Neural cell (in vitro differentiated cells): ENCODE measurements around the gene FGD4. TPM values are rescaled to one million over a fixed set of nuclear protein-coding genes. Genes with fewer than 3 reads are reported as not detected.

Experiments
- H2AFZ ChIP-seq: fragments of 200-600, 300-800 bp; sonication (generic), shearing (Covaris generic); 2 replicates; pipeline ENCODE4 v1.6.0; 2014; ENCODE audit warnings: low read depth, mild to moderate bottlenecking, antibody characterized with exemption, low read length, moderate library complexity
- H3F3A ChIP-seq: fragments of 200-600 bp; shearing (Covaris generic); 2 replicates; pipeline ENCODE4 v1.6.1; 2016; ENCODE audit warnings: mild to moderate bottlenecking, moderate library complexity, mixed read lengths, antibody characterized with exemption, low read length; ENCODE audit not compliant: insufficient read depth, poor library complexity, severe bottlenecking
- H3K27ac ChIP-seq: fragments of 200-600, 300-800 bp; sonication (generic), shearing (Covaris generic); 2 replicates; pipeline ENCODE4 v1.5.1; 2014; ENCODE audit warnings: mild to moderate bottlenecking, low read length, moderate library complexity
- H3K27me3 ChIP-seq: fragments of 300-800, 200-600 bp; sonication (generic), shearing (Covaris generic); 2 replicates; pipeline ENCODE4 v1.6.0; 2014; ENCODE audit warnings: mild to moderate bottlenecking, low read depth, low read length, moderate library complexity; ENCODE audit not compliant: insufficient read depth
- H3K36me3 ChIP-seq: fragments of 300-800, 200-600 bp; sonication (generic), shearing (Covaris generic); 2 replicates; pipeline ENCODE4 v1.5.1; 2014; ENCODE audit warnings: mild to moderate bottlenecking, antibody characterized with exemption, low read length, moderate library complexity; ENCODE audit not compliant: insufficient read depth
- H3K4me2 ChIP-seq: fragments of 300-800, 200-600 bp; sonication (generic), shearing (Covaris generic); 2 replicates; pipeline ENCODE4 v1.6.0; 2014; ENCODE audit warnings: mild to moderate bottlenecking, low read length
- H3K4me3 ChIP-seq: fragments of 300-800, 200-600 bp; sonication (generic), shearing (Covaris generic); 2 replicates; pipeline ENCODE4 v1.5.1; 2014; ENCODE audit warnings: mild to moderate bottlenecking, low read length, moderate library complexity
- H3K79me2 ChIP-seq: fragments of 200-600 bp; shearing (Covaris generic); replicated peaks from 2 replicates; pipeline ENCODE4 v1.6.0; 2014; ENCODE audit warnings: mild to moderate bottlenecking, low read length, moderate library complexity; ENCODE audit not compliant: insufficient read depth
- H3K9ac ChIP-seq: fragments of 300-800, 200-600 bp; sonication (generic), shearing (Covaris generic); 2 replicates; pipeline ENCODE4 v1.6.1; 2016; ENCODE audit warnings: mild to moderate bottlenecking, low read length, mixed read lengths
- H3K9me2 ChIP-seq: fragments of 200-600 bp; shearing (Covaris generic); 2 replicates; pipeline ENCODE4 v1.6.1; 2016; ENCODE audit warnings: mild to moderate bottlenecking, low read length, mixed read lengths; ENCODE audit not compliant: insufficient read depth
- H3K9me3 ChIP-seq: fragments of 200-600, 300-800 bp; sonication (generic), shearing (Covaris generic); 2 replicates; pipeline ENCODE4 v1.6.1; 2016; ENCODE audit warnings: mild to moderate bottlenecking, mixed run types, low read length, moderate library complexity, mixed read lengths
- H4K20me1 ChIP-seq: fragments of 200-600 bp; shearing (Covaris generic); 2 replicates; pipeline ENCODE4 v1.6.1; 2016; ENCODE audit warnings: mild to moderate bottlenecking, mixed run types; ENCODE audit not compliant: insufficient read depth
- CTCF ChIP-seq: fragments of 450-650 bp; IDR thresholded peaks from 2 replicates; pipeline ENCODE4 v1.5.1; 2014; ENCODE audit warnings: antibody characterized with exemption, mild to moderate bottlenecking, moderate library complexity; ENCODE audit not compliant: poor library complexity, severe bottlenecking
- EP300 ChIP-seq: fragments of 450-650 bp; conservative IDR thresholded peaks from 2 replicates; pipeline ENCODE4 v1.6.1; 2014; ENCODE audit warnings: antibody characterized with exemption, mild to moderate bottlenecking, moderate library complexity; ENCODE audit not compliant: poor library complexity, severe bottlenecking
- EZH2 ChIP-seq: fragments of 200-600, 300-800 bp; shearing (Covaris generic), sonication (generic); IDR thresholded peaks from 2 replicates; pipeline ENCODE4 v1.6.1; 2014; ENCODE audit warnings: antibody characterized with exemption, low read length, borderline replicate concordance, mild to moderate bottlenecking; ENCODE audit not compliant: insufficient read depth, poor library complexity, severe bottlenecking
- MXI1 ChIP-seq: fragments of 450-650 bp; conservative IDR thresholded peaks from 2 replicates; pipeline ENCODE4 v1.6.1; 2014; ENCODE audit warnings: antibody characterized with exemption, mild to moderate bottlenecking; ENCODE audit not compliant: poor library complexity, severe bottlenecking
- POLR2AphosphoS5 ChIP-seq: IDR thresholded peaks from 2 replicates; pipeline ENCODE4 v1.6.1; 2012
- RAD21 ChIP-seq: fragments of 450-650 bp; conservative IDR thresholded peaks from 2 replicates; pipeline ENCODE4 v1.6.1; 2014; ENCODE audit warnings: antibody characterized with exemption, mild to moderate bottlenecking, moderate library complexity
- REST ChIP-seq: IDR thresholded peaks from 2 replicates; pipeline ENCODE4 v1.6.1; 2012; ENCODE audit warnings: borderline replicate concordance
- SMC3 ChIP-seq: fragments of 450-650 bp; conservative IDR thresholded peaks from 2 replicates; pipeline ENCODE4 v1.6.1; 2014; ENCODE audit warnings: antibody characterized with exemption, mild to moderate bottlenecking, moderate library complexity; ENCODE audit not compliant: poor library complexity
- TAF1 ChIP-seq: IDR thresholded peaks from 2 replicates; pipeline ENCODE4 v1.6.1; 2012; ENCODE audit warnings: low read depth
- polyA plus RNA-seq: library from polyadenylated mRNA; depleted of rRNA; stranded (reverse); fragments of >200 nt; gene quantifications from 2 replicates; pipeline ENCODE4 v1.2.3, GENCODE V29; 2014

FGD4 gene
- polyA plus RNA-seq, 1 donor from 2014 or later = 24.4 TPM

GRCh38 chr12:32603858-32604257 is 204.5 kb downstream of the FGD4 start:
- Histone ChIP-seq H3K36me3 (no peaks in the 10 kb centered on the region), H4K20me1 (no peaks in the 10 kb centered on the region), H3K9me2 (no peaks in the 10 kb centered on the region), H3K4me3 (no peak overlapping the region), H3K27ac (no peak overlapping the region), H3K79me2 (peaks cover 2% of the 10 kb centered on the region), H3K9me3 (no peaks in the 10 kb centered on the region), H3K9ac (no peak overlapping the region), H3K4me2 (no peak overlapping the region), H2AFZ (no peak overlapping the region), H3F3A (no peaks in the 10 kb centered on the region), H3K27me3 (no peaks in the 10 kb centered on the region)
- TF ChIP-seq POLR2AphosphoS5 (no peak), MXI1 (no peak), EZH2 (no peak), REST (no peak), EP300 (no peak), TAF1 (no peak), RAD21 (no peak), SMC3 (no peak), CTCF (no peak)

- Histone ChIP-seq H3K9ac (no peak overlapping the region), H4K20me1 (no peaks in the 10 kb centered on the region), H3K79me2 (peaks cover 2% of the 10 kb centered on the region), H2AFZ (no peak overlapping the region), H3K27me3 (no peaks in the 10 kb centered on the region), H3K4me3 (no peak overlapping the region), H3K9me2 (no peaks in the 10 kb centered on the region), H3K36me3 (no peaks in the 10 kb centered on the region), H3K27ac (no peak overlapping the region), H3K4me2 (no peak overlapping the region), H3F3A (no peaks in the 10 kb centered on the region), H3K9me3 (no peaks in the 10 kb centered on the region)
- TF ChIP-seq MXI1 (no peak), EP300 (no peak), REST (no peak), EZH2 (no peak), SMC3 (no peak), POLR2AphosphoS5 (no peak), TAF1 (no peak), RAD21 (no peak), CTCF (no peak)
Measured at GRCh38 chr12:32604565-32604964, 205.2 kb downstream of the FGD4 start.
